MCF 10A (cell line): Measurements from ENCODE around the gene FYCO1. TPM values are rescaled to one million over a fixed set of nuclear protein-coding genes. Genes with fewer than 3 reads are reported as not detected.

Source experiments
- BruUV-seq: library from RNA; stranded (reverse); fragments of 400-500 nt; replicated peaks from 2 replicates; lab custom pipeline; 2021; lab: Mats Ljungman, UMichigan
- CTCF ChIA-PET: fragments of 300-600 bp; sonication (Branson Sonifier 250); formaldehyde crosslinking; extraction: SDS; loops from one replicate; lab custom pipeline; 2021; ENCODE audit warnings: antibody characterized with exemption, inconsistent platforms; lab: Yijun Ruan, JAX
- POLR2A ChIA-PET: fragments of 300-600, 350-650 bp; sonication (Branson Sonifier 250); formaldehyde crosslinking; extraction: SDS; loops from one replicate; lab custom pipeline; 2020; ENCODE audit warnings: antibody characterized with exemption, inconsistent platforms; lab: Yijun Ruan, JAX
- DNase-seq: peaks from one replicate; pipeline ENCODE4 v3.0.0-alpha.2; 2018; ENCODE audit not compliant: unreplicated experiment
- H3K27ac Mint-ChIP-seq: one replicate; pipeline ENCODE4 v1.8.0; 2022; ENCODE audit warnings: mild to moderate bottlenecking, low read depth, mixed read lengths; ENCODE audit not compliant: unreplicated experiment
- H3K27me3 Mint-ChIP-seq: one replicate; pipeline ENCODE4 v1.8.0; 2022; ENCODE audit warnings: mixed read lengths; ENCODE audit not compliant: insufficient read depth, unreplicated experiment
- H3K36me3 Mint-ChIP-seq: one replicate; pipeline ENCODE4 v1.8.0; 2022; ENCODE audit warnings: mild to moderate bottlenecking, moderate library complexity, mixed read lengths; ENCODE audit not compliant: insufficient read depth, unreplicated experiment
- H3K4me1 Mint-ChIP-seq: one replicate; pipeline ENCODE4 v1.8.0; 2022; ENCODE audit warnings: mixed read lengths; ENCODE audit not compliant: insufficient read depth, unreplicated experiment
- H3K4me3 Mint-ChIP-seq: one replicate; pipeline ENCODE4 v1.8.0; 2022; ENCODE audit warnings: mild to moderate bottlenecking, moderate library complexity, mixed read lengths; ENCODE audit not compliant: unreplicated experiment
- H3K9me3 Mint-ChIP-seq: one replicate; pipeline ENCODE4 v1.8.0; 2022; ENCODE audit warnings: mixed read lengths; ENCODE audit not compliant: unreplicated experiment
- intact Hi-C: fragments of 100-400 bp; cut with micrococcal nuclease; formaldehyde crosslinking; loops from 2 replicates; pipeline ENCODE4 v1.14.1; 2022
- total RNA-seq: library from RNA; stranded (reverse); gene quantifications from 2 replicates; pipeline ENCODE4 v1.2.3, GENCODE V29; 2022
- TF ChIP-seq, protein P1 (sequence below): fragments of 200-600 bp; IDR thresholded peaks from one replicate; pipeline ENCODE4 v1.8.0; 2022; ENCODE audit warnings: antibody characterized with exemption, mild to moderate bottlenecking; ENCODE audit not compliant: unreplicated experiment

Gene FYCO1
- total RNA-seq, 1 experiment from 2014 or later, result 18.4 TPM

DNA sequence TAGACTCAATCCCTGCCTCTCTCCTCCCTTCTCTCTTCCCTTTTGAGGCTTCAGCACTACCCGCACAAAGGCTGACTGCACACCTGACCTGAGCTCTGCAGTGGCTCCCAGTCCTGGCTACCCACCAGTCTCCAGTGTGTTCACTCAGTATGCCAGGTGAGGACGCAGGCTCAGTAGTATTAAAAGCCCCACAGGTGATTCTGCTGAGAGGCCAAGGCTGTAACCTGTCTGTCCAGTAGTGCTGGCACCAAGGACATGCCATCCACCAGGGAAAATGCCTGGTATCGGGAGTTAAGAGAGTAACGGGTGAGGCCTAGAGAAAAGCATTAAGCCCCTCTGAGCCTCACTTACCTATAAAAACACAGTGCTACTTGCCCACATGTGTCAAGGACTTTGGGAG lies 20.9 kb downstream of the FYCO1 start:
- Mint-ChIP-seq H3K27ac (no peak overlapping the region), H3K4me1 (peaks cover 16% of the 10 kb centered on the region), H3K4me3 (no peak overlapping the region), H3K9me3 (no peaks in the 10 kb centered on the region), H3K36me3 (peaks cover 59% of the 10 kb centered on the region), H3K27me3 (no peaks in the 10 kb centered on the region)
- TF ChIP-seq, protein P1, sequence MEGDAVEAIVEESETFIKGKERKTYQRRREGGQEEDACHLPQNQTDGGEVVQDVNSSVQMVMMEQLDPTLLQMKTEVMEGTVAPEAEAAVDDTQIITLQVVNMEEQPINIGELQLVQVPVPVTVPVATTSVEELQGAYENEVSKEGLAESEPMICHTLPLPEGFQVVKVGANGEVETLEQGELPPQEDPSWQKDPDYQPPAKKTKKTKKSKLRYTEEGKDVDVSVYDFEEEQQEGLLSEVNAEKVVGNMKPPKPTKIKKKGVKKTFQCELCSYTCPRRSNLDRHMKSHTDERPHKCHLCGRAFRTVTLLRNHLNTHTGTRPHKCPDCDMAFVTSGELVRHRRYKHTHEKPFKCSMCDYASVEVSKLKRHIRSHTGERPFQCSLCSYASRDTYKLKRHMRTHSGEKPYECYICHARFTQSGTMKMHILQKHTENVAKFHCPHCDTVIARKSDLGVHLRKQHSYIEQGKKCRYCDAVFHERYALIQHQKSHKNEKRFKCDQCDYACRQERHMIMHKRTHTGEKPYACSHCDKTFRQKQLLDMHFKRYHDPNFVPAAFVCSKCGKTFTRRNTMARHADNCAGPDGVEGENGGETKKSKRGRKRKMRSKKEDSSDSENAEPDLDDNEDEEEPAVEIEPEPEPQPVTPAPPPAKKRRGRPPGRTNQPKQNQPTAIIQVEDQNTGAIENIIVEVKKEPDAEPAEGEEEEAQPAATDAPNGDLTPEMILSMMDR, result no peak
- BruUV-seq, result no TSS peak
- intact Hi-C loops, result no loop called here
- CTCF ChIA-PET, result interaction anchor here (0.8 kb wide), 1 partner anchor 103 kb away, joined by 3 read pairs; no protein-coding TSS in a partner anchor
- POLR2A ChIA-PET, result interaction anchor here (3.1 kb wide), 1 partner anchor 20 kb away, joined by 24 read pairs; the partner anchor contains the start of gene FYCO1
- no peak for DNase-seq

DNA sequence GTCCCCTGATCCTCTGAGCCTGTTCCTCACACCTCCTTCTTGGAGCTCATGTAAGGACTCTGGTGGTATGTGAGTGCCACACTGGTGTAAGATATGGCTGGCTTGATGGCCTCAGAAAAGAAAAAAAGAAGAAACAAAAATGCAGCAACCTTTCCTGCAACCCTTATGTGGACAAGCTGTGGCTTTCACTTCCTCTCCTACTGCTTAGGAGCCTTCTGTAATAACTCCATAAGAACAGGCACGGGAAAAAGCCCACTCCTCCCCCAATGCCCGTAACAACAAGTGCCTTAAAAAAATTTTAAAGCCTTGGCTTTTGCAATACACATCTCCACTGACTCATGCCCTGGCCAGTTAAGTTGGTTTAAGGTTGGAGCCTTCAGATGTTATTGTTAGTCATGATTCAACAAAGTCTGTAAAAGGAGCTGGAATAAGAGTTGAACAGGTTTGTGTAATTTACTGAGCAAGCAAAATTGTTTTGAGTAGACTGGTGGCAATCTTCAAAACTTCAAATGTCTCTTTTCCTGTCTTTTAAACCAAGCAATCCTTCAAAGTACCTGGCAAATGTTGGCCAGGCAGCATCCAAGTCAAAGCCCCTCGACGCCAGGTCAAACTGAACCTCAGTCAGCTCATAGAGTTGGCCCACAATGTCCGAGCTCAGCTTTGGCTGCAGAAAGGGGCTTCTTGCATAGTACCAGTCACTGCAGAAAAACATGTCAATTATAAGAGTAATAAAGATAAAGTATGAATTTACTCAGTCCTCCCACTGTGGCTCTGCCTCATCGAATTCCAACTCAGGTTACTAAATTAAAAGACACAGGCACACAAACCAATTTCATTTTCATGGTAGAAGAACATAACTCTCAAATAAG lies 22.9 kb downstream of the FYCO1 start:
- peaks cover 64% of the 10 kb centered on the region for H3K36me3 Mint-ChIP-seq
- DNase-seq, result peak; percentile 89
- TF ChIP-seq, protein P1, result no peak
- ChIA-PET CTCF (interaction anchor here (0.5 to 2.6 kb wide), 5 partner anchors 34 to 397 kb away, joined by 3 to 16 read pairs (median 8); no protein-coding TSS in a partner anchor), POLR2A (interaction anchor here (0.6 to 3.1 kb wide), 11 partner anchors 8 to 362 kb away, joined by 3 to 24 read pairs (median 3); partner anchors contain the start of gene FYCO1)
- peaks cover 10% of the 10 kb centered on the region for H3K4me1 Mint-ChIP-seq
- H3K4me3 Mint-ChIP-seq, result no peak overlapping the region
- no peaks in the 10 kb centered on the region for H3K27me3 Mint-ChIP-seq
- BruUV-seq, result no TSS peak
- intact Hi-C loops, result no loop called here
- H3K9me3 Mint-ChIP-seq, result no peaks in the 10 kb centered on the region
- peak overlapping the region; percentile 75 for H3K27ac Mint-ChIP-seq

DNA sequence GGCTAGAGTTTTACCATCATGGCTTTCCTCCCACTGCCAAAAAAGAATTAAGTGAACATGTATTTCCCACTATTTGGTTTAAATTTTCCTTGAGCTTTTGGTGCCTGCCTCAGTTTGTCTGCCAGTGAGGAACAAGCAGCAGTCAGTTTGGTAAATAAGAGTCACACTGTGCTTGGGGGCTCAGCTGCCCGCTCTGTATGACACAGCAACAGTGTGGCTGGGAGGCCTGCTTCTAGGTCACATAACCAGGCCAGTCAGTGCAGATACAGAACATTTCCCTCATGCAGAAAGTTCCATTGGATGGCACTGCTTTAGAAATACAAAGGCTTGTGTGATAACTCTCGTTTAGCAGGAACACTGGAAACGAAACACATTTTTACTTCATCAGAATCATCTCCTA lies 25.7 kb downstream of the FYCO1 start:
- intact Hi-C loops, result no loop called here
- no peak for DNase-seq
- Mint-ChIP-seq H3K4me1 (peaks cover 10% of the 10 kb centered on the region), H3K27ac (no peak overlapping the region), H3K9me3 (no peaks in the 10 kb centered on the region), H3K4me3 (no peak overlapping the region), H3K36me3 (peaks cover 59% of the 10 kb centered on the region), H3K27me3 (no peaks in the 10 kb centered on the region)
- TF ChIP-seq, protein P1, result no peak
- CTCF ChIA-PET, result interaction anchor here (0.7 to 4.5 kb wide), 5 partner anchors 13 to 409 kb away, joined by 3 to 35 read pairs (median 7); no protein-coding TSS in a partner anchor
- no TSS peak for BruUV-seq
- POLR2A ChIA-PET, result no interaction called here

DNA sequence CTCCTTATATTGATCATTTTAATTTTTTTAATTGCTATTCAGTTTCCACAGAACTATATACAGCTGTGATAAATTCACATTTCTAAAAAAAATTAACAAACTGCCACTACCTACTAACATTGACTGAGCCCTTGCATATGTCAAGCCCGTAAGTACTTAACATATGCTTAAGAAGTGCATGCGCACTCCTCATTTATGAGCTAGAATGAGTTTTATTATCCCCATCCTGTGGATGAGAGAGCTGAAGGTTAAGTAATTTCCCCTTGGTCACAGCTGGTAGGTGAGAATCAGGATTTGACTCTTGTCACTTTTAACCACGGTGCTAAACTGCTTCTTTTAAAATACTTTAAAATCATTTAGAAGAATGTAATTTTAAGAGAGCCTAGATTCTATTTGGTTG lies 26.5 kb downstream of the FYCO1 start:
- no peaks in the 10 kb centered on the region for H3K27me3 Mint-ChIP-seq
- ChIA-PET POLR2A (interaction anchor here (0.6 to 1.1 kb wide), 2 partner anchors 10 to 40 kb away, joined by 3 read pairs; no protein-coding TSS in a partner anchor), CTCF (interaction anchor here (0.7 to 4.5 kb wide), 5 partner anchors 27 to 409 kb away, joined by 3 to 35 read pairs (median 7); no protein-coding TSS in a partner anchor)
- H3K4me1 Mint-ChIP-seq, result peaks cover 10% of the 10 kb centered on the region
- BruUV-seq, result no TSS peak
- no peak overlapping the region for H3K4me3 Mint-ChIP-seq
- H3K27ac Mint-ChIP-seq, result no peak overlapping the region
- no peaks in the 10 kb centered on the region for H3K9me3 Mint-ChIP-seq
- TF ChIP-seq, protein P1, result no peak
- intact Hi-C loops, result no loop called here
- peaks cover 54% of the 10 kb centered on the region for H3K36me3 Mint-ChIP-seq
- DNase-seq, result no peak
